ENCODE data around the gene ENDOV.
A peak's percentile ranks its signal among the peaks of the same experiment; 100 is the strongest.

Gene ENDOV

DNA sequence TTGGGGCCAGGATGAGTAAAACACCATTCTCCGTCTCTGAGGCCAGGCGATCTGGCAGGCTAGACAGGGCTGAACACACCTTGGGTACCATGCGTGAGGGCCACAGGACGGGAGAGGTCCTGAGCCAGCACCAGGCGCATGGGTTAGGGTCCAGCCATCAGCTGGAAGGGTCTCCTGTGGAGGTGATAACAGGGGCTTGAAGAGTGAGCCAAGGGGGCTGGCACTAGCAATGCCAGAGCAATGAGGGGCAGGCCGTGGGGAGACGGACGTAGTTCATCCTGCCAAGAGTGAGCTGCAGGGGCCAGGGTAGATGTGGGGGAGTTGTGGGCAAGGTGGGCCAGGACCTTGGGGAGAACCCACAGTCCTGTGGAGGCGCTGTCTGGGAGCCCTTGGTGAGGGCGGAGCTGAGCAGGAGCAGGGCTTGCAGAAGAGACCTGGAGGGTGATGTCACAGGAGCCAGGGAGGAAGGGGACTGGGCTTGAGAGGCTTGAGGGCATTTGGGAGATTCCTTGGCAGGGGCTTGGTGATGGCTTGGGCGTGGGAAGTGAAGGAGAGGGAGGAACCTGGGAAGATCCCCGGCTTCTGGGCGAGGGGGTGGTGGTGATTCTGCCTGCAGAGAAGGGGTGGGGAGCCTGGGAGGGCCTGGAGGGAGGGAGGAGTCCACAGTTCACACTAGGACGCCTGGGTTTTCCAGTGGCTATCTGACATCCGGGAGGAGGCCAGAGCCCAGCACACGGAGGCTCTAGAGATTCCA lies 67.8 kb downstream of the ENDOV start:
- DNase-seq (no peak), ATAC-seq (ENCODE audit: insufficient read depth, low read depth) (no peak)
- no peak overlapping the region for H3K4me3 ChIP-seq (ENCODE audit: low read depth in 1 of 2, low read length in 2 of 2)
- no peaks in the 10 kb centered on the region for H3K36me3 ChIP-seq (ENCODE audit: insufficient read depth, low read length)
- no peaks in the 10 kb centered on the region for H3K9me3 ChIP-seq (ENCODE audit: insufficient read depth, low read length, severe bottlenecking)
- H2AFZ ChIP-seq (ENCODE audit: low read depth, low read length), result no peak overlapping the region
- no peaks in the 10 kb centered on the region for H3K79me2 ChIP-seq (ENCODE audit: insufficient read depth, low read length)
- no peaks in the 10 kb centered on the region for H3K27me3 ChIP-seq (ENCODE audit: insufficient read depth, low read length, poor library complexity)
- TF ChIP-seq EZH2 (IDR thresholded peaks at IDR 0.05; ENCODE audit: borderline replicate concordance, low read depth, low read length, severe bottlenecking), result no peak
- TF ChIP-seq, protein P1, sequence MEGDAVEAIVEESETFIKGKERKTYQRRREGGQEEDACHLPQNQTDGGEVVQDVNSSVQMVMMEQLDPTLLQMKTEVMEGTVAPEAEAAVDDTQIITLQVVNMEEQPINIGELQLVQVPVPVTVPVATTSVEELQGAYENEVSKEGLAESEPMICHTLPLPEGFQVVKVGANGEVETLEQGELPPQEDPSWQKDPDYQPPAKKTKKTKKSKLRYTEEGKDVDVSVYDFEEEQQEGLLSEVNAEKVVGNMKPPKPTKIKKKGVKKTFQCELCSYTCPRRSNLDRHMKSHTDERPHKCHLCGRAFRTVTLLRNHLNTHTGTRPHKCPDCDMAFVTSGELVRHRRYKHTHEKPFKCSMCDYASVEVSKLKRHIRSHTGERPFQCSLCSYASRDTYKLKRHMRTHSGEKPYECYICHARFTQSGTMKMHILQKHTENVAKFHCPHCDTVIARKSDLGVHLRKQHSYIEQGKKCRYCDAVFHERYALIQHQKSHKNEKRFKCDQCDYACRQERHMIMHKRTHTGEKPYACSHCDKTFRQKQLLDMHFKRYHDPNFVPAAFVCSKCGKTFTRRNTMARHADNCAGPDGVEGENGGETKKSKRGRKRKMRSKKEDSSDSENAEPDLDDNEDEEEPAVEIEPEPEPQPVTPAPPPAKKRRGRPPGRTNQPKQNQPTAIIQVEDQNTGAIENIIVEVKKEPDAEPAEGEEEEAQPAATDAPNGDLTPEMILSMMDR (IDR thresholded peaks at IDR 0.05; ENCODE audit: borderline replicate concordance, extremely low read depth, low read length, poor library complexity, severe bottlenecking), result no peak
- H4K20me1 ChIP-seq (ENCODE audit: insufficient read depth, low read length), result no peaks in the 10 kb centered on the region
- no peak overlapping the region for H3K9ac ChIP-seq (ENCODE audit: low read depth, low read length)
- no peak overlapping the region for H3K4me2 ChIP-seq (ENCODE audit: insufficient read depth, low read length)
- peaks cover 36% of the 10 kb centered on the region for H3K4me1 ChIP-seq (ENCODE audit: insufficient read depth, low read length)
- no peak overlapping the region for H3K27ac ChIP-seq (ENCODE audit: low read length)

DNA sequence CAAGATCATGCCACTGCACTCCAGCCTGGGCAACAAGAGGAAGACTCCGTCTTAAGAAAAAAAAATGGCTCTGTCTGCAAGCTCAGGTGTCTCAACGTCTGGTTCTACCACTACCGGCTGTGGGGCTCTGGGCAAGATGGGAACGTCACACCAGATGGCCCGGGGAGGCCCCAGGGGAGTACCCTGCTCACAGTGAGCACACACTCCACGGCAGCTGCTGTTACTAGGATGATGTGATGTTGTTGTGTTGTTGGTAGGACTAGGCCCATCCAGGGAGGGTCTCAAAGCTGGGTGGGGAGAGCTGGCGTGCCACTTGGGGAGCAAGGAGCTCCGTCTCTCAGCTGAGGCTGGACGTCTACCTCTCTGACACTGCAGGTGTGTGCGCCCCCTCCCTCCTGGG lies 70.9 kb downstream of the ENDOV start:
- no peak for TF ChIP-seq EZH2 (IDR thresholded peaks at IDR 0.05; ENCODE audit: borderline replicate concordance, low read depth, low read length, severe bottlenecking)
- TF ChIP-seq, protein P1 (IDR thresholded peaks at IDR 0.05; ENCODE audit: borderline replicate concordance, extremely low read depth, low read length, poor library complexity, severe bottlenecking), result no peak
- Histone ChIP-seq H3K9me3 (ENCODE audit: insufficient read depth, low read length, severe bottlenecking) (no peaks in the 10 kb centered on the region), H3K9ac (ENCODE audit: low read depth, low read length) (peak overlapping the region; percentile 42), H3K4me3 (ENCODE audit: low read depth in 1 of 2, low read length in 2 of 2) (no peak overlapping the region; a peak in 1 of 4 replicates), H2AFZ (ENCODE audit: low read depth, low read length) (no peak overlapping the region), H3K79me2 (ENCODE audit: insufficient read depth, low read length) (no peaks in the 10 kb centered on the region), H3K27me3 (ENCODE audit: insufficient read depth, low read length, poor library complexity) (no peaks in the 10 kb centered on the region), H3K36me3 (ENCODE audit: insufficient read depth, low read length) (no peaks in the 10 kb centered on the region), H3K27ac (ENCODE audit: low read length) (peak overlapping the region; percentile 80), H3K4me1 (ENCODE audit: insufficient read depth, low read length) (peaks cover 37% of the 10 kb centered on the region), H3K4me2 (ENCODE audit: insufficient read depth, low read length) (peak overlapping the region; percentile 27), H4K20me1 (ENCODE audit: insufficient read depth, low read length) (no peaks in the 10 kb centered on the region)
- DNase-seq (peak; percentile 87), ATAC-seq (ENCODE audit: insufficient read depth, low read depth) (peak; percentile 97)

DNA sequence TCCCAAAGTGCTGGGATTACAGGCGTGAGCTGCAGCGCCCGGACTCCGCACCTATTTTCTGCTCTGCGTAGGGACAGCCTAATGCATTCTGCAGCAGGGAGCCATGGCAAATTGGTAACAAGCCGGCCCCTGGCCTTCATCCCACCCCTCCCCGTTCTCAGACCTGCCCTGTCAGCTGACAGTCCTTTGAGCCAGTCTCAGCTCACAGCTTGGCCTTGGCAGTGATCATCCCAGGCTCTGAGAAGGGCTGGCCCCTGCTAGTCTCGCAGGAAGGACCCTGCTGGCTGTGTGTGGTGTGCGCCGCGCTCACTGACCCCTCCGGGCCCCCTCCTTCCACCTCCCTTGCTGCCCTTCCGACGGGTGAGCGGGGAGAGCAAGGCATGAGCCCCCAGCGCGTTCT lies 71.7 kb downstream of the ENDOV start:
- Histone ChIP-seq H3K27ac (ENCODE audit: low read length) (peak overlapping the region; percentile 80), H3K4me2 (ENCODE audit: insufficient read depth, low read length) (peak overlapping the region; percentile 27; the same call in 1 of the 2 replicates), H3K9me3 (ENCODE audit: insufficient read depth, low read length, severe bottlenecking) (no peaks in the 10 kb centered on the region), H3K27me3 (ENCODE audit: insufficient read depth, low read length, poor library complexity) (no peaks in the 10 kb centered on the region), H3K4me1 (ENCODE audit: insufficient read depth, low read length) (peaks cover 31% of the 10 kb centered on the region), H3K9ac (ENCODE audit: low read depth, low read length) (peak overlapping the region; percentile 40; the same call in 1 of the 2 replicates), H3K79me2 (ENCODE audit: insufficient read depth, low read length) (no peaks in the 10 kb centered on the region), H4K20me1 (ENCODE audit: insufficient read depth, low read length) (no peaks in the 10 kb centered on the region), H2AFZ (ENCODE audit: low read depth, low read length) (no peak overlapping the region), H3K36me3 (ENCODE audit: insufficient read depth, low read length) (no peaks in the 10 kb centered on the region), H3K4me3 (ENCODE audit: low read depth in 1 of 2, low read length in 2 of 2) (no peak overlapping the region; a peak in 1 of 4 replicates)
- DNase-seq (no peak), ATAC-seq (ENCODE audit: insufficient read depth, low read depth) (no peak)
- TF ChIP-seq, protein P1 (IDR thresholded peaks at IDR 0.05; ENCODE audit: borderline replicate concordance, extremely low read depth, low read length, poor library complexity, severe bottlenecking), result no peak
- TF ChIP-seq EZH2 (IDR thresholded peaks at IDR 0.05; ENCODE audit: borderline replicate concordance, low read depth, low read length, severe bottlenecking), result no peak

Measured in DND-41 (cell line).